Stimulated activated CD4-positive, alpha-beta T cell treated with anti-CD3 and anti-CD28 coated beads, Interleukin-15, amount 100 ng/mL, for 24 hours (primary cell): Measurements from ENCODE around the gene GMDS.

Source experiments
- DNase-seq: peaks from one replicate; pipeline ENCODE4 v3.0.0-alpha.2; 2020

GMDS gene

DNA sequence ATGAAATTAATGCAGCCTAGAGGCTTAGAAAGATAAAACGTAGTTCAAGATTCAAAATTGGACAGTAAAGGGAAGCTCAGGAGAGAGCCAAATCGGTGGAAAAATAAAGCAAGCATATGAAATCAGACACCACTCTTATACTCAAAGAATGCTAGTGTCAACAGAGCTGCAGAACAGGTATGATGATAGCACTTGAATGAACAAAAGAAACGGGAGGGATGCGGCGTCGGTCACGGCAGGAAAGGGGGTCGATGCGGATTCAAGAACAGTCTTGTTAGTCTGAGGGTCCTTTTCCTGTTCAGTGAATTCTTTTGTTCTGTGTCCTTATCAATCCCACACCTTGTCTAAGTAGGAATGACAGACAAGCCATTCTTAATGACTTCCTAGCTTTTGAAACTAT lies 521.3 kb downstream of the GMDS start:
- DNase-seq: no peak

DNA sequence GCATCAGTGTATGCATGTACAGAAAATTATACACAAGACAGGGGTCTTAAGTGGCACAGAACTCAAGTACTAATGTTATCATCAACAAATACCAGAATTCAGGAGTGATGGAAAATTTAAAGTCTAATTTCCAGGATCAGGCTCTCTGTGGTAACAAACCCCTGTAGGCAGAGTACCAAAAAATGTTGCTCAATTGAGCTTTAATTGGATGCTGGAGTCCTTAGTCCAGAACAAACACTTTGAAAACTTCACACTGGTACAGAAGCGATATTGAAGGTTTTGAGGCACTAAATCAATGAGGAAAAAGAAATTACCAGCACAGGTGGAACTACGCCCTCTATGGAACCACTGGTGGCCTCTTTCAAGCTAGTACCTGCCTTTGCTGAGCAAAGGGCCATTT lies 522.6 kb downstream of the GMDS start:
- no peak for DNase-seq

DNA sequence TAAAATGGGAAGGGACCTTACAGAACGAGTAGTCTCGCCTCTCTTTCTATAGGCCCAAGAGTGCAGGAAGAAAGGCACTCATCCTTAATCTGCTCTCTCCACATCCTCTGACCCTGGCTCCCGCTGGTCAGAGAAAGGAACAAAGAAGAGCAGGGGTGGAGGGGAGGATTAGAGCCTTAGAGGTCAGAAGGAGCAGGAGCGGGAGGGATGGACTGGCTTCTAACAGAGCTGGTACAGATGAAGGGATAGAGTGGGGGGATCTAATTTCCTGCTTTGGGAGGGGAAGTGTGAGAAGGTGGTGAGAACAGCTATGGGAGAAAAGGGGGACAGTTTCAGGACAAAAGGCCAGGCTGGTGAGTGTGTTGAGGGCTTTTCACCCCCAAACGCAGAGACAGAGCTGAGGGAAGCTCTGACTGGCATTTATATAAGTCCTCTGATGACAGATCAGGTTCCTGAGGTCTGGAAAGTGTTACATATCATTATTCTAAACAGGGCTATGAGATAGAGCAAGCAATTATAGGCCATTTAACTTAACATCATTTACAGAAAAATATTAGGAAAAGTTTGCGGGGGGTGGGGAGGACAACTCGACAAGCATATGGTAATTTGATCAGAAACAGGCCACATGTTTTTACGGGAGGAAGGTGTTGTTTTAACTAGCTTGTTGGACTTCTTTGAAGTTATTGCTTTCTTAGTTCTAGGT lies 524.6 kb downstream of the GMDS start:
- no peak for DNase-seq

DNA sequence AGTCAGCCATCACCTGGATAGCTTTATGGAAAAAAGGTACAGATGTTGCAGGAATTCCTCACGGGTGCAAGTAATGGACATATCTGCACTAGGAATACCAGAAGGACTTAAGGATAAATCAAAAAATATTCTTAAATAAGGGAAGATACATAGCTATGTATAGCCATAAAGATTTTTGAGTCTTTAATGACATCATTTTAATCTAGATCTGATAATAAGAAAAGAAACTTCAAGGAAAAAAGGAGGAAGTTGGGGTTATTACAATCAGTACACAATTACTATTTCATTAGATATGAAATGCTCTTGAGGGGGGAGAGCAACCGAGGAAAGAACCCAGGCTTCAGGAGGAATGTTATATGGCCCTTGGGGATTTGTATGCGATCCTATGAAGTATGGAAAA lies 525.5 kb downstream of the GMDS start:
- no peak for DNase-seq

DNA sequence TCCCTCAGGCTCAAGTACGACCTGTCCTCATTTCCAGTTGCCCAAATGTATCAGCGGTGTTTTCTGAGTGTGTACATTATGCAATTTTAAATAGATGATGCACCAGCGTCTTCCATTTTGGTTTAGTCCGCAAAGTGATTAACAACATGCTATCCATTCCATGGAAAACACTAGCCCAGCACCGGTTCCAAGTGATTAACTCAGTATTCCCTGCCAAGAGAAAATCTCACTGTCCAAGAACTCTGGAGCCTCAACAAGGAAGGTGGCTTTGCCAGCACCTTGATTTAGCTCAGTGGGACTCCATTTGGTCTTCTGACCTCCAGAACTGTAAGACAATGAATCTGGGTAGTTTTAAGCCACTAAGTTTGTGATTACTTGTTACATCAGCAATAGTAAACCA lies 528.5 kb downstream of the GMDS start:
- no peak for DNase-seq

DNA sequence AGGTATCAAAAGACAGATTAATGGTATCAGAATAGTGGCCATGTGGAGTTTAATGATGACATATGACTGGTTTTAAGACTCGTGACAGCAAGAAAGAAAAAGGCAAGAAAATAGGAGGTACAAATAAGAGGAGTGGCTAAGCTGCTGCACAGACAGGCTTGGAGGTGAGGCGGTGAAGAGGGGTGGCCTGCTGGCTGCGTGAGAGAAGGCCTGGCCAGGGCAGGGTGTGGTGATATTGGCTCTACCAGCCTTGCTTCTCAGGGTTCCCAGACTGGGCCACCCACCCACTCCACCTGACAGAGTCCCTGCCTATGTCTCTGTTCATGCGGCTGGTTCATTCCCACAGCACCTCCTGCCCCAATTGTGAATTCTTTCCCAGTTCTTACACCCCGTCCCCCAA lies 529.0 kb downstream of the GMDS start:
- no peak for DNase-seq

DNA sequence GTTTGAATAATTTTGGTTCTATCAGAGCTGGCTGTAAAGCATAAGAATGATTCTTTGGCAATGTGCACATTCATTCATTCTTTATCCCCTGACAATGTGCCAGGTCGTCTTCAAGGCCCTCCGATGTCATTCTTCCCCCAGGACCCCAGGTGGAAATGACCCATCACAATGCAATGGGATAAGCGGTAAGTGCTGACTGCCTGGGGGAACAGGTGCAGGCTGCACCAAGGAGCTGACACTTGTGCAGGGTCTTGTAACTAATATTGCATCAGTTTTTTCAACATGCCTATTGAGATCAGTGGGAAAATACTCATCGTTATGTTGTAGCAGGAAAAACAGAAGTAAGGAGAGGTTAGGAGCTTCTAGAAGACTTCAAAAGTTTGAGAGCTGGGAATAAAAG lies 530.1 kb downstream of the GMDS start:
- DNase-seq: no peak

DNA sequence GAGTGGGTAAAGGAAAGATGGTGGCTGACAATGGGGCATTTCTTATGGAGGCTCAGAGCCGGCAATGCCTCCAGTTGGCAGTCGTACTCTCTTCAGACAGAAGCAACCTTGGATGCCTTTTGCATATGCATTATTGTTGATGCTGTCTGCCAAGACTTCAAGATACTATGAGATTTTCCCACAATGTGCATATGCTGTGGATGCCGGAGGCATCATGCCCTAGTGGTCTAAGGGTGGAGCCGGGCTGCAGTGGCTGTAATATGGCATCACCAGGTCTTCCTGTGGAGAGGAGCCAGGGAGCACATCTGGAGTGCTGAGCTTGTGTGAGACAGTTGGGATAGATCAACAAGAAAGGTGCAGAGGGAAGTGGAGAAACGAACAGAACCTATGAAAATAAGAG lies 530.8 kb downstream of the GMDS start:
- no peak for DNase-seq

DNA sequence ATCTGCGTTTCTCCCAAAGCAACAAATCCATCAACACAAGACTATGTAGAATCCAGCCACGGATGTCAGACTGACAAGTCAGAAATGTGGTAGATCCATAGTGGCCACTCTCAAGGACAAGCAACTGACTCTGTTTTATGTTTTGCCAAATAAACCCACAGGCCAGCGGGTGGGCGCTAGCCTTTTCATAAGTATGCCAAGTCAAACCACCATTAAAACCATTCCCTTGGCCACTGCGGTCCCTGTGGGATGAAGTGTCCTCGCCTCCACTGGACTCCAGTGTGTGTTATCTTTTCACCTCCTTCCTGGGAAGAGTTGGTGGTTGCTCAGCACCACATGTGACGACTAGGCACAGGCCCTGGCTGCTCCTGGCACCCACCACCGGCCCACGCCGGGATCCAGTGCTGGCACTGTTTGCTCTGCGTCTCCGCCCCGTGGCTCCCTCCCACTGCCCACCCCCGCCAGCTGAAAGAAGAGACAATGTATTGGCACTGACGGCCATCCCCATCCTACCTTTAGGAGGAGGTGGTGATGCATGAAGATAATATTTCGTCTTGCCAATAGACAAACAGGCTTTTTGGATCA lies 532.3 kb downstream of the GMDS start:
- DNase-seq: no peak

DNA sequence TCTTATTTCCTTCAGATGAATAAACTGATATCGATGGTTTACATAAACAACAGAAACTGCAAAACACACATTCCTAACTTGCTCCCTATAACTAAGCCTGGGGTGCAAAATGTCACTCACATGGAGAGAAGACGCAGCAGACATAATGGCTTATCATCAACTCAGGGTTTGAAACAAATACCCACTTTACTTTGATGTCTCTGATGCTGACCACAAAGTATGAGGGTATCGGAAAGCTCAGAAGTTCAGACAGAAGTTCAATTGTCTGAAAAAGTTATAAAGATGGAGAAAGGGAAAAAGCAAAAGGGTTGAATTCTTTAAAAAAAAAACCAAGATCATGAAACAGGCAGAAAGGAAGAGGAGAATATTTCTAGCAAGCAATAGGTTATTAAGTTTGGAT lies 533.0 kb downstream of the GMDS start:
- DNase-seq: no peak

DNA sequence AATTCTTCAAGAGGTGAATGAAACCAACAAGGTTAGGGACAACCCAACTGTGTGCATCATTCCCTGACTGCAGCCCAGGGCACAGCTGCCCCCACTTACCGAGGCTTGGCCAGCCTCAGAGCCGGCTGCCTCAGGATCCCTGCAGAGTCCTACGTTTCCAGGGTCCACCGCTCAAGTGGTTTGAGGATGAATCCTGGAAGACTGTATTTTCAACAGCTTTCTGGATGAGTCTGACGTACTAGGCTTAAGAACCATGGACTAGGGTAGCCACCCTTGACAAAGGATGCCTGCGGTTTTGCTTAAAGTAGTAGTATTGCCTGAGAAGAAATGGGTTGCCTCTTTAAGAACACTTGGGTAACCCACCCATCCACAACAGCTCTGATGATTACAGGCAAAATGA lies 534.3 kb downstream of the GMDS start:
- DNase-seq: no peak

DNA sequence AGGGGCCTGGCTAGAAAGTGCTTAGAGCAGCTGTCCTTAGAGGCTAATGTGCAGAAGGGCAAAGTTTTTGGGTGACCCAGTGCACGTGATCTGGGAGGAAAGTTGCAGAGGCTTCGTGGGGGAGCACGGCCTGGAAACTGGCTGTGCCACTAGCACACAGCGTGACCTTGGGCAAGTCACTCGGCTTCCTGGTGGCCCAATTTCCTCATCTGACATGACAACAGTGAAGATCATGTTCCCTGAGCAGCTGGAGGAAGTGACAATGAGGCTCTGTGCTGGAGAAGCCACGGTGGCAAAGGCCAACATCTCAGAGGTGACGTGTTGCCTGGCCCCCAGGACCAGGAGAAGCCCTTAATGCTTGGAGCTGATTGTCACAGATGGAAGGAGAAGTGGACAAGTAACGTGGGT lies 536.2 kb downstream of the GMDS start:
- no peak for DNase-seq

DNA sequence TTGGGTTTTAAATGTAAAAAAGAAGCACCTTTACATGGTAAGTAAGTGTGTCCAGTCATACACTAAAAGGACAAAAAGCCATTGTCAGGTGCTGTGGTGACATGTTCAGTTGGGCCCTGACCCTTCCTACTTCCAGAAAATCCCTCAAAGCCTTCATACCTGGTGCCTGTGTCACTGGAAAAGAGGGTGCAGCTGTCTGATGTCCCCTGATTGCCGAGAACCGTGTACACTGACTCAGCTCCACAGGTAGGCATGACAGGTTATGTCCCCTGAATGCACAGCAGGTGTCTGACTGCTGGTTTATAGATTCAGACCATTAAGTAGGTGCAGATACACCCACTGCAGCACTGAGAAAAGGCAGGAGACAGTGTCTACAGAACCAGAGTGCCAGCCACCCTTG lies 536.6 kb downstream of the GMDS start:
- no peak for DNase-seq

DNA sequence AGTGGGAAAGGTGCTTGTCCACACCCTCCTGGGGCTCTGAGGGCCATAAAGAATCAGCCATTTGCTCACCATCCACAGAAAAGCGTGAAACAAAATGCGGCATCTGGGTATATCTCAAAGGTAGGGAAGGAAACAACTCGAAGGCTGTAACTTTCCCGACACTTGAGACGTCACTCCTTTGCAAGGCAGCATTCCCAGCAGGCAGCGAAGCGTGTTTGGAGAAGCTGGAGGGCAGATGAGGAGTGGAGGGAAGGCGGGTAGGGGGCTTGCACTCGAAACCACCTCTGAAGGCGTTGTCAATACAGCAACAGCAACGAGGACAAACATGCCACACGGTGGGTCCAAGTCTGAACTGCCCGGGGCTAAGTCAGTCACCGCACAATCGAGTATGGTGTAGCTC lies 537.3 kb downstream of the GMDS start:
- no peak for DNase-seq

DNA sequence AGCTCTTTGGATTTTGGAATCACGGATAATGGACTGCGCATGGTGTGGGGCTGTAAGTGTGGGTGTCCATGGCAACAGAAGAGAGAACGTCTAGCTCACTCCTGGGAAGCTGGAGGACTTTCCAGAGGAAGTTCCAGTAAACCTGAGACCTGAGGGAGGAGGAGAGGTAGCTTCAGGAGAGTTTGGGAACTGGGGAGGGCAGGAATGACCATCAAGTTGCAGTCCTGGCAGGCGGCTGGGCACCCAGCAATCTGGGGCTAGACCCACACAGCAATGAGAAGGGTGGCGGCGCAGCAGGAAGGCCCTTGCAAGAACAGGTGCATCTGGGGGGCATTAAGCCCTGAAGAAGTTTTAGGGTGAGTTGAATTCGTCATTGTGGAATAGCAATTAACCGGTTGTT lies 539.8 kb downstream of the GMDS start:
- DNase-seq: no peak

DNA sequence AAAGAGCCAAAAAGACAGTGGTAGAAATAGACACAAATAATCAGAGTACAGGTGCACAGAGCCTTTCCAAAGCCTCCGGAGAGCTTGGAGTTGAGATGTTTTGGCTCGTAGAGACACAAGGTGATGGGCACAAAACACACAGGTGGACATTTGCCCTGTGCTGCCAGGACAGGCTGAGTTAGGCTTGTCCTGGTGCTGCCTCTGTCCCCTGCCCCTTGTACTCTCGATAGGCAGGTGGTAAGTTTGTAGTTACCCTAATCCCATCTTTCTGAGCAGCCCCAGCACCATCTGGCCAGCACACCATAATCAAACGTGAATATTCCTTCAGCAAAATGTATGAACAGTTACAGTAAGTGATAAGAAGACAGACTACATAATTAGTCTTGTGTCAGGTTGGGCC lies 540.2 kb downstream of the GMDS start:
- no peak for DNase-seq

DNA sequence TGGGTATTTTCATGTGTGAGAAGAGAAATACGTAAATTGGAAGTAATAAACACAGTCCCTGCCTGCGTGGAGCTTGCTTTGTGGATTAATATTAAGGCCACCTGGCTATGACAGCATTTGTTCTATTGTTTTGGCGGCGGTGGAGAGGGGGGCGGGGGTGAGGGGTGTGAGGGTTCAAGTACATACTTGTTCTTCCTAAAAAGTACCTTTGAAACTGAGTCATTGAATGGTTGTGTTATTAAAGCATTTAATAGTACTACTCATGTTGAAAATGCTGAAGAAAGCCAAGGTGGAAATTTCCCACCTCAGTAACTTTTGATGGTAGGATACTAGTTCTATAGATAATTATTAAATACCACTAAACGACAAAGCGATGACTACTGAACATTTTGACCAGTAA lies 540.7 kb downstream of the GMDS start:
- DNase-seq: no peak

DNA sequence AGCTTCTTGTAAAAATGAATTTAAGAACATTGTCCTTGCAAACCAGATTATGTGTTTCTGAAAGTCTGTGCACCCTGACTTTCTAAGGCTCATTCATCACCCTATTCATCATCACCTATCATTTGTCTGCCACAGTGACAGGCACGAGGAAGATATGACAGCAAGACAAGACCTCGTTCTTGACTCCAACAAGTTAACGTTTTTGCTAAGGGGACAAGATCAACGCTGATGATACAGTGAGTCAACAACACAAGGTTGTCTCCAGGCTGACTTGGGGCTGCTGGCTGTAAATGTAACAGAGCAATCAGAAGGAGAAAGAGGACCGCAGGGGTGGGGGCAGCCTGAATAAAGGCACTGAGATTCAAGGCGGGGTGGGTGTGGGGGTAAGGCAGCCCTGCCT lies 541.5 kb downstream of the GMDS start:
- no peak for DNase-seq

DNA sequence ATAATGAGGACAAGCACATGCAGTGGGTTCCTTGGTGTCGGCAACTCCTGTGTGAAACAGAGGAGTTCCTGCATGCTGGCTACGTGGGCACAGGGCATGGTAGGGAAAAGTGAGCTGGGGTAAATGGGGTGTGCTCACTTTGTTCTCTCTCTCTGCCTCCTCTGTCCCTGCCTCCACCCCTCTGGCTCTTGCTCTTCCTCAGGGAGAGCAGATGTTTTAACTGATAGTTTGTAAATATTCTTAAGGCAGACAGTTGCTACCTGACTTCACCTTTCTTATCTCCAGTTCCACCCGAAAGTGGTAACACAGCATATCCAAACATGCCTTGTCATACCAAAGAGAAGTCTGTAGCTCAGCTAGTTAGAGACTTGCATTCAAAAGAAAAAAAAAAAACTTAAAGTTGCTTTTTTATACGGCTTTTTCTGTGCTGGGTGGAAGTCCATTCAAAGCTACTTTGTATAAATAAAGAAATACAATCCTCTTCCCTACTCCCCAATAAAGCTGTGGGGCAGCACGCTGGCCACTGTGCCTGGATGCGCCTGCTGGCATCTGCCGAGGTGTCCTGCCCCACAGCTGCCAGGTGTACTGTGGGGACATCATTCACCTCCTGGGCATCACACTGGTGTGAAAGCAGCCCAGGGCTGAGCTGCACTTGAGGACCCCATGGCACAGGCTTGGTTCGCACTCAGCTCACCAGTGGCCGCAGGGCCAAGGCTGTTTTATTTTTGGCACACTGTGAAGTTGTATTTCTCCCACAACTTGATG lies 542.1 kb downstream of the GMDS start:
- DNase-seq: no peak

DNA sequence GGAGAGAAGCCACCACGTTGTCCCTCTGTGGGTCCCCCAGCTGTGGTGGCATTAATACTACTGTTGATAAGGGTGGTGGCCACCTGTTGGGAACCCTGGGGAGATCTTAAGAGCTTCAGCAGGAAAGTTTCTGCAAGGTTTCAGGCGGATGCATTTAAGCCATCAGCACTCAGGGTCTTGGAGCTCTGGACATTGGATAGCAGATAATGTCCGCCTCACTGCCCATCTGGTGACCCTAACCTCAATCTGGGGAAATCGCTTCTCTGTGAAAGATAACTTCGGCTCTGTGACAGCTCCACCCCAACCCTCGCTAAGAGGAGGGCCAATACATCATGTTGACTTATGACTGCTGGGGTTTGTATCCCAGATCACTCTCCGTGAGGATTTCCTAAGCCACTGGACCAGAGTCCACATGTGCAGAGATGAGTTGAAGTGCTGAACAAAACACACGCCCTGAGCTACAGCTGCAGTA lies 542.8 kb downstream of the GMDS start:
- DNase-seq: no peak

DNA sequence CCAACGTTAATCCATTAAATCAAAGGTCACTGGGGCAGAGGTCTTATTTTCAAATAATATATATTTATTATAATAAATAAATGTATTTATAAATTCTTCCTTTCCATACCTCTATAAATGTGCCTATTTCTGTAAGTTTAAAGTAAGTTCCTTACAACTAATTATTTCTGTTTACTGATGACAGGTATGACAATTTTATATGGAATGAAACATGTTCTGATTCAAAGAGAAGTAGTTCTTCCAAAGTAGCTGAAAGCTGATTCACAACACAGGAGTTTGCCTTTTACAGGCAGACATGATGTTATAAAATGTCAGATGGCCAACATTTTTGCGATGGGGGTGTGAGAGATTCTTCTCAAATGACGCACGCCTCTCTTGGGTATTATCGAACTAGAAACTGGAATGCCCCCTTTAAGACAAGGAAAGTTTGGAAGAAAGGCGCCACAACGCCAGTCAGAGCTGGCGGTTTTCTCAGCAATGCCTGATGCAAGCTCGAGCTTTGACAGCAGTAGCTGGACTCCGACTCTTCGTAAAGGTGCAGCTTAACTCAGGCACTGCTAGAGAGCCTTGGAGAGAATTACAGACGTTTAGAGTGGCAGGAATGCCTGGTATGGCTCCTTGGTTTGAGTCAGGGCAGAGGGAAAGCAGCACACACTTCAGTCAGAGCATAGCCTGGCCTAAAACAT lies 543.6 kb downstream of the GMDS start:
- DNase-seq: no peak

DNA sequence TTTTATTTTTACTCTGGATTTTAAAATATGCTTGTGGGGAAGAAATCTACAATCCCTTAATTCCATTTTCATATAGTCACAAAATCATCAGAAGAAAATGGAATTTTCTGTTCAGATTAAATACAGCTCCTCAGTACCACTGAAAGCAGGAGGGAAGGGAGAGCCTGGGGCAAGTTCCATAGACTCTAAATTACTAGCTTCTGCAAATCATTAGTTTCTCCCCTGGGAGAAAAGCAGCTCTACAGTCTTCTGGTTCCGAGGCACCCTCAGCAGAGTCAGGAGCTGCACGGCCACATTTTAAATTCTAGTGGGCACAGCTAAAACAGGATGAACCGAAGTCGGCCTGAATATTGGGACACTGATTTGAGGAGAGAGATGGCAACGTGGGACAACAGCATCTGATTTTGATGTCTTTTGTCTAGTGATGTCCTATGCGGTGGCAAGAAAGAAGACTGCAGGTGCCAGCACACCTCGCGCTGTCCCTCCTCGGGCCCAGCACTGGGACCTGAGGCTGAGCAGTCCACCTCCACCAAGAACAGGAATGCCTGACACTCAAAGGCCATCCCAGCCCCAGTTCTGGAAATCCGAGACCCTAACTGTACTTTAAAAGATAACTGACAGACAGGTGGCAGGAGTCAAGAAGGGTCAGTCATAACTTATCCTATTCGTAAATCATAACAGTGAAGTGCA lies 545.0 kb downstream of the GMDS start:
- DNase-seq: no peak

DNA sequence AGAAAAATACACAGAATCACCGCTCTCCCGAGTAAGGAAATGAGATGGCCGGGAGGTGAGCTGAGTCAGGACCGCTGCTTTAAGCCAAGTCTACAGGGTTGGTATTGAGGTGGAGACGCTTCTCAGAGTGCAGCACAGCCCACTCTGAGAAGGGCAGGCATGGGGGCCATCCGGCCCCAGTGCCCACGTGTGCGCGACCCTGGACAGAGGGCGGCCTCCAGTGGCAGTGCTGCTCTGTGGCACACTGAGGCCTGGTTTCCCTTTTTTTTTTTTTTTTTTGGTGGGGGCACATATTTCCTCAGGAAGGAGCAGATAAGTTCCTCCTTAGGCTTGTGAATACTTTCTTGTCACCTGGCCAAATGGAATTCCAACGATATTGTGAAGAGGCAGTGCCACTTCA lies 546.9 kb downstream of the GMDS start:
- no peak for DNase-seq
